ENCODE measurements around the gene PPP2R5A.
A peak's percentile ranks its signal among the peaks of the same experiment; 100 is the strongest.
"Not testable (repeated sequence)": the region's sequence is repeated elsewhere in the genome, so short reads cannot be mapped to it uniquely, and the experiment has no call there.

PPP2R5A gene

DNA sequence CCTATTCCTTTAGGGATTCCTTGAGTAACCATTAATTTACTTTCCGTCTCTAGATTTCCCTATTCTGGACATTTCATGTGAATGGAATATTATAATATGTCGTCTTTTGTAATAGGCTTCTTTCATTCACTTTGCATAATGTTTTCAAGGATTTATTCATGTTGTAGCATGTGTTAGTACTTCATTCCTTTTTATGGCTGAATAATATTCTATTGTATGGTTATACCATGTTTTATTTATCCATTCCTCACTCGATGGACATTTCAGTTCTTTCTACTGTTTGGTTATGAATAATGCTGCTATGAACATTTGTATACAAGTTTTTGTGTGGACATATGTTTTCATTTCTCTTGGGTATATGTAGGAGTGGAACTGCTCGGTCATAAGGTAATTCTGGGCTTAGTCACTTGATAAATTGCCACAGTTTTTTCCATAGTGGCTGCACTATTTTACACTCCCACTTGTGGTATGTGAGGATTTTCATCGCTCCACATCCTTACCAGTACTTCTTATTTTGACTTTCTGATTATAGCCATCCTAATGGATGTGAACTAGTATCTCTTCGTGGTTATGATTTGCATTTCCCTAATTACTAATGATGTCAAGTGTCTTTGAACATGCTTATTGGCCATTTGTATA, 17.7 kb downstream of the PPP2R5A start:
- DNase-seq = no peak

DNA sequence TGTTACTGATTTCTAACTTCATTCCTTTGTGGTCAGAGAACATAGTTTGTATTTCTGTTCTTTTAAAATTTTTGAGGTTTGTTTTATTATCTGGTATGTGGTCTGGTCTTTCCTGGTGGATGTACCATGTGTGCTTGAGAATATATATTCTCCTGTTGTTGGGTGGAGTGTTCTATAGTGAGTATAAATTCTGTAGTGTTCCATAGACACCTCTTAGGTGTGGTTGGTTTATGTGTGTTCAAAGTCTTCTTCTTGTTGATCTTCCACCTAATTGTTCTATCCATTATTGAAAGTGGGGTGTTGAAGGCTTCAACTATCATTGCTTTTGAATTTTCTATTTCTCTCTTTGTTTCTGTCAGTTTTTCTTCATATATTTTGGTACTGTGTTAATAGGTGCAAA, 20.1 kb downstream of the PPP2R5A start:
- no peak for DNase-seq

DNA sequence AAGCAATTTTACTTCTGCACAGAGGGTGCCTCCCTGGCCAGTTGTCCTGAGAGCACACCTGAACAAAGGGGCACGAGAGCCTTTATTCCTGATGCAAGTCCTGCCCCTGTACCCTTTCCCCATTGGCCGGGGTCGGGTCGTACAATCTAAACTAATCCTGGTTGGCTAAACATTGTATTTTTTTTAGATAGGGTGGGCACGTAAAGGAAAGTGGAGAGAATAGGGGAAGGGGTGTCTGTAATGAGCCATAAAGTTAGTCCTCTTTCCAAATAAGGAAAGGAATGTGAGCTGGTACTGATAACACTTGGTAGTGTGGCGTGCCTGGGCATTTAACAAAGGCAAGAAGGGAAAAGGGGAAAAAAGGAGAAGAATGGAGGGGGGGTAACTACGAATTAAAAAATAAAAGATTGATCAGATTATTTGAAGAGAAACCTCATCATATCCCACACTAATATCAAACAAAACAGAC, 20.8 kb downstream of the PPP2R5A start:
- DNase-seq = not testable (repeated sequence)

DNA sequence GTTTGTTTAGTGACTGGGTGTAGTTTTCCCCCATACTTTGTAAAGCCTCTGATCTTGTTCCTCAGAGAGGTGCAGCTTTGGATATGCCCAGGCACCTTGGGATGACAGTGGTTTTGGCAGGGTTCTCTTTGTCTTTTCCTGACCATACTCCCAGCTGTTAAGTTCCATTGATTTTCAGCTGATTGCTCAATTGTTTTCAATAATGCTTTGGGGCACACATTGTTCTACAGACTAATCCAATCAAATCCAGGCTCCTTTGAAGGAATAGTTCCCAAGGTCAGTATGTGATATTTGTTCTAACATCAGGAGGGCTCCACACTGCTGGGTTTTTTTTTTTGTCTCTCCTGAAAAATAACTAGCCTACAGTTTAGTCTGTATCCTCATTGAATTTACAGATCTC, 24.8 kb downstream of the PPP2R5A start:
- no peak for DNase-seq

DNA sequence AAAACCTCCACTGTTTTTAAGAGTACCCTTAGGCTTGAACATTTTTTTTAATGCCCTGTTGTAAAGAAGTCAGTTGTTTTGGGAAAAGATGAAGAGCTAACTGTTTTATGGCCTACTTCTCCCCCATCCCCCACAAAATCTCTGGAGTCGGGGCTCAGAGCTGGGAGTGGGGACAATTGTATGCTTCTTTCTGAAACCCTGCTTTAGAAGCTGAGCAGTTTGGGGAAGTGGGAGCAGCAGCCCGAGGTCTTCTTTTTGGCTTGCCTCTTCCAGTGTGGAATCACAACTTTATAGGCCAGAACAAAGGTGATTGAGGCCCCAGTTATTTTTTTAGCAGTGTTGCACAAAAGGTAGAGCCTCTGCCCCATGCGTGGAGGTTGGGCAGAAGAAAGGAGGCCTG, 25.2 kb downstream of the PPP2R5A start:
- DNase-seq = no peak

DNA sequence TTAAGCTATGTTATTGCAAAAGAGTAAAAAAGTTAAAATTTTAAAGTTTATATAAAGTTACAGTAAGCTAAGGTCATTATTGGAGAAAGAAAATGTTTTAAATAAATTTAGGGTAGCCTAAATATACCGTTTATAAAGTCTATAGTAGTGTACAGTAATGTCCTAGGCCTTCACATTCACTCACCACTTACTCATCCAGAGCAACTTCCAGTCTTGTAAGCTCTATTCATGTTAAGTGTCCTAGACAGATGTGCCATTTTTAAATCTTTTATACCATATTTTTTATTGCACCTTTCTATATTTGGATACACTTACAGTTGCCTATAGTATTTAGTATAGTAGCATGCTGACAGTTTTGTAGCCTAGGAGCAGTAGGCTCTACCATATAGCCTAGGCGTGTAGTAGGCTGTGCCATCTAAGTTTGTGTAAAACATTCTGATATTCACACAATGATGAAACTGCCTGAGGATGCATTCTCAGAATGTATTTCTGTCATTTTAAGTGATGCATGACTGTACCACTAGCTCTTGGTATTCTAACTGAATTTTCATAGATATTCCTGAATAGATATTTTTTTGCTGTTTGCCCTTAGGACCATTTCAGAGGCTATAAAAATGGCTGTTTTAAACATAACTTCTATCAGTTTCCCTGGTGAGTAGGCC, 26.8 kb downstream of the PPP2R5A start:
- no peak for DNase-seq

DNA sequence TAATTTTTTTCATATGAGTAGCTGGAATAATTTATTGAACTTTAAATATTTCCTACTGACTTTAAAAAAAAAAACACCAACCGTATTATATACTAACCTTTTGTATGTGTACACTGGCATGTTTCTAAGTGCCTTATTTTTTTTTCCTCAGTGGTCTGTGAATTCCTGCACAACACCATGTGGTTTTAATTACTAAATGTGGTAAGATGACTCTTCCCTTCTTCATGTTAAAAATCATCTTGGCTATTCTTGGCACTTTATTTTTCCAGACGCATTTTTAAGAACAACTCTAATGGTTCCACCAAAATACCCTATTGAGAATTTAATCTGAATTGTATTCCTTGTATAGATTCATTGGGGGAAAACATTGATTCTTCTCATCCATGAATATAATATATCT, 28.4 kb downstream of the PPP2R5A start:
- no peak for DNase-seq

DNA sequence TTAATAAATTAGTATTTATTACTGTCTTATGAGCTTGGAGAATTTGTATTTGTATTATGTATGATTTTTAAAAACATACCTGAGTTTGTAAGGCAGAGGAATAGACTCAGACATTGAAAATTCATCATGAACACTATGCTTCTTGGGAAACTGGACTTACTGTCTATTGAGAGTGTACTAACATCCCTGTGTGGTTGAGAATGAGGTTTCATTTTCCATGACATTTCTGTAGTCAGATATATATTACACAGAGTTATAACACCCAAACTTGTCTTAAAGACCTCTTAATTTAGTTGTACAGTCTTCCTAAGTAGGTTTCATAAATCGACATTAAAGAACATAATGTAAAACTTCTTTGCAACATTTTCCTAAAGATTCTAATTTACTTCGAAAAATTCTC, 30.0 kb downstream of the PPP2R5A start:
- no peak for DNase-seq

DNA sequence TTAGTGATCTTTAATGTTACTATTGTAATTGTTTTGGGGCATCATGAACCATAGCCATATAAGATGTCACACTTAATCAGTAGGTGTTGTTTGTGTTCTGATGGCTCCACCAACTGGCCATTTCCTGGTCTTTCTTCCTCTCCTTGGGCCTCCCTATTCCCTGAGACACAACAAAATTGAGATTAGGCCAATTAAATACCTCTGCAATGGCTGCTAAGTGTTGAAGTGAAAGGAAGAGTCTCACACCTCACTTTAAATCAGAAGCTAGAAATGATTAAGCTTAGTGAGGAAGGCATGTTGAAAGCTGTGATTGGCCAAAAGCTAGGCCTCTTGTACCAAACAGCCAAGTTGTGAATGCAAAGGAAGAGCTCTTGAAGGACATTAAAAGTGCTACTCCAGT, 30.7 kb downstream of the PPP2R5A start:
- DNase-seq = no peak

DNA sequence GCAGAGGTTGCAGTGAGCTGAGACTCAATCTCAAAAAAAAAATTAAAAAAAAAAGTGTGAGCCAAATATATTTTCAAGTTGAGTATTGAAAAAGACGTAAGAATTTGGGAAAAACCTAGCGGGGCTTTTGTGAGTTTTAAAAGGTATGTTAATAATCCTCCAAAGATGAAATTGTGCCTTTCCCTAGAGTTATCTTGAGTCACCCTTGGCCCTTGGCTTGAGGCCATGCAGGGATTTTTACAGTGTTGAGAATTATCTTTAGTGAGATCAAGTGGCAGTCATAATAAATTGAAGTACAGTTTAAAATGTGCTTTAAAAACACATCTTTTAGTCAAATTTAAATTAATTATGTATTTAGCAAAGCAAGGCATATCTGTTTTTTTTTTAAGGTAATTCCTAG, 32.7 kb downstream of the PPP2R5A start:
- no peak for DNase-seq

DNA sequence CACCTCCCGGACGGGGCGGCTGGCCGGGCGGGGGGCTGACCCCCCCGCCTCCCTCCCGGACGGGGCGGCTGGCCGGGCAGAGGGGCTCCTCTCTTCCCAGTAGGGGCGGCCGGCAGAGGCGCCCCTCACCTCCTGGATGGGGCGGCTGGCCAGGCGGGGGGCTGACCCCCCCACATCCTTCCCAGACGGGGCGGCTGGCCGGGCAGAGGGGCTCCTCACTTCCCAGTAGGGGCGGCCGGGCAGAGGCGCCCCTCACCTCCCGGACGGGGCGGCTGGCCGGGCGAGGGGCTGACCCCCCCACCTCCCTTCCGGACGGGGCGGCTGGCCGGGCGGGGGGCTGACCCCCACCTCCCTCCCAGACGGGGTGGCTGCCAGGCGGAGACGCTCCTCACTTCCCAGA, 35.8 kb downstream of the PPP2R5A start:
- not testable (repeated sequence) for DNase-seq

DNA sequence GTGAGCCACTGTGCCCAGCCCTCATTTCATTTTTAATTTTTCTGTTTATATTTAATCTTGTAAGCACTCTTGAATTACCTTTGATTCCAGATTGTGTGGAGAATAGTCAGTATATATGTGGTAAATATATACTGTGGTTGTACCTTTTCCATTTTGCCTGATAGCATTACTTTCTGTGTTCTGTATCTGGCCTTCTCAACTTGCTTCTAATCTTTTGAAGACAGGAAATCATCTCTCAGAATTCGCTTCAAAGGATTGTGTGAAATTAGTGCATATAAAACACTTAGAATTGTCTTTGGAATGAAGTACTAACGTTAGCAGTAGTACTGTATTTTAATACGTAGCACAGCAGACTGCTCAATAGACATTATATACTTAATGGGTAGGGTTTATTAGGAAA, 37.9 kb downstream of the PPP2R5A start:
- DNase-seq = no peak

DNA sequence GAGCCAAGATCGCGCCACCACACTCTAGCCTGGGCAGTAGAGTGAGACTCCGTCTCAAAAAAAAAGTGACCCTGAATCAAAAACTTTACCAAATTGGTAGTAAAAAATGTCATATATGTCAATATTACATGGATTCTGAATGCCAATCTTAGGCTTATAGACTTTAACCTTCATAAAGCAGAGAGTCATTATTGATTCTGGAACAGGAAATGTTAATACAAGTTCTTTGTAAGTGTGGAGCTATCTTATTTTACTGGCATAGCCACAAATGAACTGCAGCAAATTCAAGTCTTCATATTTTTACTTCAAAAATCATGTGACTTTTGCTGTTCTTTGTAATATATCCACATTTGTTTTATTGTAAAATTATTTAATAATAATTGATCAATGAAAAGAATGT, 41.3 kb downstream of the PPP2R5A start:
- no peak for DNase-seq

DNA sequence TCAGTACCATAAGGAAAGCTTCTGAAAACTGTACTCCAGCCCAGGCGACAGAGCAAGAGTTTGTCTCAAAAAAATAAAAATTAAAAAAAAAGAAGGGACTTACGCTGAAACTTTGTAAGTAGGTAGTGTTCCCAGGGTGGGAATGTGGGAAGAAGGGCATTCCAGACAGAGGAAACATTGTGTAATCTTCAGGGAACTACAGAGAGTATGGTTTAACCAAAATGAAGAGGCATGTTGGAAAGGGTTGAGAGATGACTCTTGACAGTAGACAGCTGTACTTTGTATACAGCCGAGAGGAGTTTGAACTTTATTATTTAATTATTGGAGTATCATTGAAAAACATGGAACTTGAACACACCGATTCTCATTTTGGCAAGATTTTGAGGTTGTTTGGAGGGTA, 43.0 kb downstream of the PPP2R5A start:
- no peak for DNase-seq

DNA sequence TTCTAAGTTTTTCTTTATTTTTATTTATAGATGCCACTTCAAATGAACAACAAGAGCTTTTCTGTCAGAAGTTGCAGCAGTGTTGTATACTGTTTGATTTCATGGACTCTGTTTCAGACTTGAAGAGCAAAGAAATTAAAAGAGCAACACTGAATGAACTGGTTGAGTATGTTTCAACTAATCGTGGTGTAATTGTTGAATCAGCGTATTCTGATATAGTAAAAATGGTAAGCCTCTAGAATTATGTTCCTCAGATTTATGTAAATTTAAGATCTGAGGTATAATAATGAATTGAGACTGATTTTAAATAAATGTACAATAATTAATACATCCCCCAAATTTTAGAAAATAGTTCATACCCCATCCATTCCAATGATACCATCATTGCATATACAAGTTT, 43.9 kb downstream of the PPP2R5A start:
- no peak for DNase-seq

DNA sequence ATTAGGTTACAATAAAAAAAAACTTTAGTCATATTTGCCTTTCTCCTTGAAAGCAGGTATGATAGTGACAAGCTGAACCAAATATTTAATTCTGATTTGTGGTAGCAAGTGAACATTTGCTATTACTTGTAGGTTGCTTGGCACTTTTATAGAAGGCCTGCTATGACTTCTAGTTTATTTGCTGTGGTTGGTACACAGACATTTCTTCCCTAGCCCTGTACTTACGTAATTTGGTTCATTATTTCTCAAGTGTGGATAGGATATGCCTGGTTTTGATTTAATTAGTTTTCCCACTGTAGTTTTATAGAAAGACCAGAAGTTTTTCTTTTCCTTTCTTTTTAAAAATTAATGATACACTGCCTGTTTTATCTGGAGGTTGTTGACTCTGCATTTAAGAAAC, 55.9 kb downstream of the PPP2R5A start:
- DNase-seq = no peak

DNA sequence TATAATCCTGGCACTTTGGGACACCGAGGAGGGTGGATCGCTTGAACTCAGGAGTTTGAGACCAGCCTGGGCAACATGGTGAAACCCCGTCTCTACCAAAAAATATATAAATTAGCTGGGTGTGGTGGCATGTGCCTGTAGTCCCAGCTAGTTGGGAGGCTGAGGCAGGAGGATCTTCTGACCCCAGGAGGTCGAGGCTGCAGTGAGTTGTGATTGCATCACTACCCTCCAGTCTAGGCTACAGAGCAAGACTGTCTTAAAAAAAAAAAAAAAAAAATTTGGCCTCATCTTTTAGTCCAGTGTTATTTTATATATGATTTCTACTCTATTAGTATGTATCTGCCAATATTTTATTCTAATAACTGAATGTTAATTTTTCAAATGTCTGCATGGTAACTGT, 59.7 kb downstream of the PPP2R5A start:
- DNase-seq = no peak

DNA sequence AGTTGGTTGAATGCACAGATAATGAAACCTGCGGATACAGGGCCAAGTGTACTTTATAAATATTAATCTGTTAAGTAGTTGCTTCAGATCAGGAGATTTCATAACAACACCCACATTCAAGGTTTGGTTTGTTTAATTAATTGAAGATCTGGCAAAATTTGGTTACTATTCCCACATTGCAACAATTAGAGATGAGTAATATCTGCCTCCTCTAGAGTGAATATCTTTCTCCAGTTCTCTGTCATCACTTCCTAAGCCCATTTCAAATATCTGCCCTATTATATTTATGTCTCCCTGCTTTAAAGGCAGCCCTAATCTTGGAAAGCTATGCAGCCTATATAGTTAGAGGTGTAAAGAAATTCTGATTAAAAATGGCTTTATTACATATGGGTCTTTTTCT, 61.4 kb downstream of the PPP2R5A start:
- no peak for DNase-seq

DNA sequence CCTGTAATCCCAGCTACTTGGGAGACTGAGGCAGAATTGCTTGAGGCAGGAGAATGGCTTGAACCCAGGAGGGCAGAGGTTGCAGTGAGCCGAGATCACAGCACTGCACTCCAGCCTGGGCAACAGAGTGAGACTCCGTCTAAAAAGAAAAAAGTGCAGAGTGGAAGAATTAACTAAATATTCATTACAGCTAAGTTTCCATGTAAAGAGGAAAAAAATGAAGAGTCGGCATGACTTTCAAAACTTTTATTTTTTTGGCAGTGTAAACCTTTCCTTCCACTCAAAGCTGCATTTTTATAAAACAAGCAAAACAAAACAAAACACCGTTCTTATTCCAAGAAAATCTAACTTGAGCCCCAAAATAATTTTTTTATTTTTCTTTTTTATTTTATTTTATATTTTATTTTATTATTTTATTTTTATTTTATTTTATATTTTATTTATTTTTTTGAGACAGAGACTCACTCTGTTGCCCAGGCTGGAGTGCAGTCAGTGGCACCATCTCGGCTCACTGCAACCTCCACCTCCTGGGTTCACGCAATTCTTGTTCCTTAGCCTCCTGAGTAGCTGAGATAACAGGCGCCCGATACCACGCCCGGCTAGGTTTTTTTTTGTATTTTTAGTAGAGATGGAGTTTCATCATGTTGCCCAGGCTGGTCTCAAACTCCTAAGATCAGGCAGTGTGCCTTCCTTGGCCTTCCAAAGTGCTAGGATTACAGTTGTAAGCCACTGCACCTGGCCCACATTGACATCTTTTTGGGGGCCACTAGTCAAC, 66.6 kb downstream of the PPP2R5A start:
- no peak for DNase-seq

DNA sequence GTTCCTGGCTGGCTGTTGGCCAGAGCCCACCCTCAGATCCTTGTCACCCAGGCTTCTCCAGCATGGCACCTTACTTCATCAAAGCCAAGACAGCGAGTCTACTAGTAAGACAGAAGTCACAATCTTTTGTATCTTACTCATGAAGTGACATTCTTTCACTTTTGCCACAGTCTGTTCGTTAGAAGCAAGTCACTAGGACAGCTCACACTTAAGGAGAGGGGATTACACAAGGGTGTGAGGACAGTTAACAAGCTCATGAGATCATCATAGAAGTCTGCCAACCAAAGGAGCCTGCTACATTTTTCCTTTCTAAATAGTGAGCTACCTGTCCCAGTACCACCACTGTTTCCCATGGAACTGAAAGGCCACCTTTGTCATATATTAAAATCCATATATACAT, 68.0 kb downstream of the PPP2R5A start:
- no peak for DNase-seq

DNA sequence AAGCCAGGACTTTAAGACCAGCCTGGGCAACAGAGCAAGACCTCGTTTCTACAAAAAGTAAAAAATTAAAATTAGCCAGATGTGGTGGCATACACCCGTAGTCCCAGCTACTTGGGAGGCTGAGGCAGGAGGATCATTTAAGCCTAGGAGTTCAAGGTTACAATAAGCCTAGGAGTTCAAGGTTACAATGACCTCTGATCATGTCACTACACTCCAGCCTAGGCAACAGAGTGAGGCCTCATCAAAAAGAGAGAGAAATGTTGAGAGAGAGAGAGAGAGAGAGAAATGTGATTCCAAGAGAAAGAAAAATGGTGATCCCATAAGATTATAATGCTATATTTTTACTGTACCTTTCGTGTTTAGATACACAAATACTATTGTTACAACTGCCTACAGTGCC, 69.3 kb downstream of the PPP2R5A start:
- DNase-seq = no peak

DNA sequence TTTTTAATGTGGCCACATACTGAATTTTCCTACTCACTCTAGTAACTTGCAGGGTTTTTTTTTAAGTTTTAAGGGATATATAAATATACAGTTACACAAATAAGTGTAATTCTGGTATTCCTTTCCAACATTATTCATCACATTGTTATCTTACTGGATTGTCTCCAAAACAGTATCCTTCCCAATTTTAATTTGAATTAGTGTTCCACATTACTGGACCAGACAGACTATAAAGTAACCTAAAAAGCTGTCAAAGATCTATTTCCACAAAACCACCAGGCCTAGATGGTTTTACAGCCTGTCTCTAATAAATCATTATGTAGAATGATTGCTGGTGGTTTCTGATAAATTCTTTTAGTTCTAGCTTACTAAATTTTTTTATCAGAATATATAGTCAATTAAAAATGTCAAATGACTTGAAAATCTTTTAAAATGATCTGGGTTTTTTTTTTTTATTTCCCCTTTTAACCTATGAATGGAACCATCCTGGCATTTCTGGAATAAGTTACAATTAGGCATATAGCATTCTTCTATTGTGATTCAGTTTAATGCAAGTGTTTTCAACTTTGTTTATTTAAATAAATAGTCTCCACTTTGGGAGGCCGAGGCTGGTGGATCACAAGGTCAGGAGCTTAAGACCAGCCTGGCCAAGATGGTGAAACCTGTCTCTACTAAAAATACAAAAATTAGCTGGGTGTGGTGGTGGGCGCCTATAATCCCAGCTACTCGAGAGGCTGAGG, 70.2 kb downstream of the PPP2R5A start:
- no peak for DNase-seq

DNA sequence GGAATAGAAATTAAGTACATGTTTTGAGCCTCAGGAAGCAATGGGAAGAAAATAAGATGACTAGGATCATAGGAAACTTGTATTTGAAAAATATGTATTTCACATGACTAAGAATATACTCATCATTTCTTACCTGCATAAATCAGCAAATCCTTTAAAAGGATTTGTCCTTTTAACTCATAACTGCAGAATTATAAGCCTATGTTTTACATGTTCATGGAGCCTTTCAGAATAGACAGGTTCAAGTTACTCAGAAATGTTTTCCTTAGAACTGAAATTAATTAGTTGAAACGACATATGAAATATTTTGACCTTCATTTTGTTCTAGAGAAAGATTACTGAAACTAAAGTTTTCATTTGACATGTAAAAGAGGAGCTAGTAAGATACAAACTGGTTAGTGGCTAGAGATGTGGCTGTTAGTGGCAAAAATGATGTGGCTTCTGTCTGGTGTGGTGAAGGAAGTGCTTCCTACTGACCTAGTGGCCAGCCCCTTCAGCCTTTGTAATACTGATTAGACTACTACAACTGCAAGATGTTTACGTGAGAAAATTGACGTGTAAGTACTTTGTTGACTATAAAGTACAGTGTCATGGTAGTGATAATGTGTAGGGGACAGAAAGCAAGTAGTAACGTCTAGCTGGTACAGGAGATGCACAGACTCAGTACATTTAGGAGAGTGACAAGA, 74.7 kb downstream of the PPP2R5A start:
- DNase-seq = peak; percentile 32

Measured in stimulated activated CD4-positive, alpha-beta T cell treated with anti-CD3 and anti-CD28 coated beads, Interleukin-15, amount 100 ng/mL, for 24 hours (primary cell).